ENCODE results near the gene RPS6KC1. TPM values are rescaled to one million over a fixed set of nuclear protein-coding genes. Genes with fewer than 3 reads are reported as not detected.

The RPS6KC1 gene
- total and polyA plus RNA-seq, 9 of the 15 experiments (the other 6 are each of a cell fraction or from before 2014, with no cell fraction given) = 4.3 to 34.6 (median 20.9) TPM

DNA sequence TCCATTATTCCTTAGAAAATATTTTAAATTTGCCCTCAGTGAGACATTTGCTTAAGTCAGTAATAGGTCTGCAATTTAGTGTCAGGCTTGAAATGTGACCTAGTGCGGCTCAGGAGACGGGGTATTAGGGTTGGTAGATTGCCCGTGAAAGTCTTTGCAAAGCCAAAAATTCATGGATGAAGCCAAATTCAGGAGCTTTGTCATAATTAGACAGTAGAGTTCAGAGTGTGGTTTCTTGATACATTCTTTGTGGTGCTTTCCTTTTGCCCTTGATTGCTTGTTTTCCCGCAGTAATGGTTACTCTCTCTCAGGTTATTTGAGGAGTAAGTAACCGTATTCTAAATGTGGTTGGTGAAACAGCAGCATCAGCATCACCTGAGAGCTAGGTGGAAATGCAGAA, 120.7 kb downstream of the RPS6KC1 start:
- Histone ChIP-seq H3K9me3 (replicated peaks; ENCODE audit: control insufficient read depth, insufficient read depth, low read depth, low read length) (no peaks in the 10 kb centered on the region), H3K4me3 (no peak overlapping the region), H3K36me3 (ENCODE audit: control insufficient read depth, insufficient read depth, low read length) (peaks cover 16% of the 10 kb centered on the region), H3K4me1 (replicated peaks in 1 of 2; ENCODE audit: control insufficient read depth in 2 of 2, insufficient read depth in 2 of 2, low read length in 2 of 2) (0 out of 5 replicates have a peak, but pooled peaks cover 0 to 5% of the 10 kb centered on the region in 2 experiments), H3K79me2 (ENCODE audit: control insufficient read depth, insufficient read depth, low read length) (no peaks in the 10 kb centered on the region; the same call in 2 of the 3 replicates), H4K20me1 (replicated peaks; ENCODE audit: control insufficient read depth, insufficient read depth, low read length) (no peaks in the 10 kb centered on the region), H3K4me2 (ENCODE audit: insufficient read depth, low read length) (no peak overlapping the region), H2AFZ (ENCODE audit: low read depth, low read length) (no peak overlapping the region), H3K9ac (ENCODE audit: insufficient read depth in 1 of 2, low read depth in 2 of 2, low read length in 2 of 2) (no peak overlapping the region), H3K9me1 (ENCODE audit: control insufficient read depth, insufficient read depth, low read length) (no peaks in the 10 kb centered on the region), H3K27ac (ENCODE audit: extremely low read depth, low read depth, low read length) (no peak overlapping the region), H3K27me3 (ENCODE audit: control insufficient read depth in 2 of 2, insufficient read depth in 2 of 2, low read length in 2 of 2) (no peaks in the 10 kb centered on the region)
- ATAC-seq (no peak), DNase-seq (ENCODE audit: extremely low read depth in 1 of 4, low spot score in 3 of 4) (no peak), FAIRE-seq (no peak)
- ChIA-PET CTCF (ENCODE audit: low intra/inter-chr PET ratio) (no interaction called here), POLR2A (no interaction called here)
- intact Hi-C loops (cut with micrococcal nuclease) = loop anchor here (5.0 kb wide), 1 partner anchor 51 kb away; no protein-coding TSS in a partner anchor
- WGBS (ENCODE audit: insufficient coverage, low coverage, missing lambda C conversion rate) = 95% methylated on average over 5 of the region's 5 CpGs
- in situ Hi-C loops (cut with MboI) = no loop called here
- TF ChIP-seq, protein P1, sequence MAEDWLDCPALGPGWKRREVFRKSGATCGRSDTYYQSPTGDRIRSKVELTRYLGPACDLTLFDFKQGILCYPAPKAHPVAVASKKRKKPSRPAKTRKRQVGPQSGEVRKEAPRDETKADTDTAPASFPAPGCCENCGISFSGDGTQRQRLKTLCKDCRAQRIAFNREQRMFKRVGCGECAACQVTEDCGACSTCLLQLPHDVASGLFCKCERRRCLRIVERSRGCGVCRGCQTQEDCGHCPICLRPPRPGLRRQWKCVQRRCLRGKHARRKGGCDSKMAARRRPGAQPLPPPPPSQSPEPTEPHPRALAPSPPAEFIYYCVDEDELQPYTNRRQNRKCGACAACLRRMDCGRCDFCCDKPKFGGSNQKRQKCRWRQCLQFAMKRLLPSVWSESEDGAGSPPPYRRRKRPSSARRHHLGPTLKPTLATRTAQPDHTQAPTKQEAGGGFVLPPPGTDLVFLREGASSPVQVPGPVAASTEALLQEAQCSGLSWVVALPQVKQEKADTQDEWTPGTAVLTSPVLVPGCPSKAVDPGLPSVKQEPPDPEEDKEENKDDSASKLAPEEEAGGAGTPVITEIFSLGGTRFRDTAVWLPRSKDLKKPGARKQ (CRISPR knock-in tag; IDR thresholded peaks at IDR 0.05) = no peak
- TF ChIP-seq MAFK (IDR thresholded peaks at IDR 0.05; ENCODE audit: low read length) (no peak), SLC30A9 (CRISPR knock-in tag; IDR thresholded peaks at IDR 0.05) (no peak), POU5F1 (IDR thresholded peaks at IDR 0.05; ENCODE audit: borderline replicate concordance, low read depth, low read length, partially characterized antibody) (no peak), ZSCAN29 (IDR thresholded peaks at IDR 0.05) (no peak), SIRT6 (IDR thresholded peaks at IDR 0.05; ENCODE audit: low read depth, low read length) (no peak), MTA3 (IDR thresholded peaks at IDR 0.05; ENCODE audit: borderline replicate concordance) (no peak), HDAC2 (IDR thresholded peaks at IDR 0.05) (no peak), LEF1 (IDR thresholded peaks at IDR 0.05) (no peak), EWSR1 (IDR thresholded peaks at IDR 0.05; ENCODE audit: borderline replicate concordance, low read depth, partially characterized antibody) (no peak), ZNF184 (CRISPR knock-in tag; IDR thresholded peaks at IDR 0.05) (no peak), GTF2A2 (tag; IDR thresholded peaks at IDR 0.05) (no peak), ZFP36 (IDR thresholded peaks at IDR 0.05; ENCODE audit: low read depth, low read length, partially characterized antibody) (no peak)
- TF ChIP-seq, protein P2, sequence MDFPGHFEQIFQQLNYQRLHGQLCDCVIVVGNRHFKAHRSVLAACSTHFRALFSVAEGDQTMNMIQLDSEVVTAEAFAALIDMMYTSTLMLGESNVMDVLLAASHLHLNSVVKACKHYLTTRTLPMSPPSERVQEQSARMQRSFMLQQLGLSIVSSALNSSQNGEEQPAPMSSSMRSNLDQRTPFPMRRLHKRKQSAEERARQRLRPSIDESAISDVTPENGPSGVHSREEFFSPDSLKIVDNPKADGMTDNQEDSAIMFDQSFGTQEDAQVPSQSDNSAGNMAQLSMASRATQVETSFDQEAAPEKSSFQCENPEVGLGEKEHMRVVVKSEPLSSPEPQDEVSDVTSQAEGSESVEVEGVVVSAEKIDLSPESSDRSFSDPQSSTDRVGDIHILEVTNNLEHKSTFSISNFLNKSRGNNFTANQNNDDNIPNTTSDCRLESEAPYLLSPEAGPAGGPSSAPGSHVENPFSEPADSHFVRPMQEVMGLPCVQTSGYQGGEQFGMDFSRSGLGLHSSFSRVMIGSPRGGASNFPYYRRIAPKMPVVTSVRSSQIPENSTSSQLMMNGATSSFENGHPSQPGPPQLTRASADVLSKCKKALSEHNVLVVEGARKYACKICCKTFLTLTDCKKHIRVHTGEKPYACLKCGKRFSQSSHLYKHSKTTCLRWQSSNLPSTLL (IDR thresholded peaks at IDR 0.05) = no peak
- TF ChIP-seq, protein P3, sequence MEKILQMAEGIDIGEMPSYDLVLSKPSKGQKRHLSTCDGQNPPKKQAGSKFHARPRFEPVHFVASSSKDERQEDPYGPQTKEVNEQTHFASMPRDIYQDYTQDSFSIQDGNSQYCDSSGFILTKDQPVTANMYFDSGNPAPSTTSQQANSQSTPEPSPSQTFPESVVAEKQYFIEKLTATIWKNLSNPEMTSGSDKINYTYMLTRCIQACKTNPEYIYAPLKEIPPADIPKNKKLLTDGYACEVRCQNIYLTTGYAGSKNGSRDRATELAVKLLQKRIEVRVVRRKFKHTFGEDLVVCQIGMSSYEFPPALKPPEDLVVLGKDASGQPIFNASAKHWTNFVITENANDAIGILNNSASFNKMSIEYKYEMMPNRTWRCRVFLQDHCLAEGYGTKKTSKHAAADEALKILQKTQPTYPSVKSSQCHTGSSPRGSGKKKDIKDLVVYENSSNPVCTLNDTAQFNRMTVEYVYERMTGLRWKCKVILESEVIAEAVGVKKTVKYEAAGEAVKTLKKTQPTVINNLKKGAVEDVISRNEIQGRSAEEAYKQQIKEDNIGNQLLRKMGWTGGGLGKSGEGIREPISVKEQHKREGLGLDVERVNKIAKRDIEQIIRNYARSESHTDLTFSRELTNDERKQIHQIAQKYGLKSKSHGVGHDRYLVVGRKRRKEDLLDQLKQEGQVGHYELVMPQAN (IDR thresholded peaks at IDR 0.05; ENCODE audit: borderline replicate concordance) = no peak
- BruUV-seq (replicated peaks) = no TSS peak

Measured in K562 (cell line).